NB4 (cell line): Measurements from ENCODE around the gene ROBO1.

Experiments
- POLR2A ChIP-seq: IDR thresholded peaks from 2 replicates; pipeline ENCODE4 v1.6.1; 2011; ENCODE audit warnings: mild to moderate bottlenecking; ENCODE audit not compliant: insufficient read length; ENCODE audit errors: extremely low read depth
- TF ChIP-seq, protein P1 (sequence below): IDR thresholded peaks from one replicate; pipeline ENCODE4 v1.5.1; 2012; ENCODE audit warnings: low read depth, low read length

DNA sequence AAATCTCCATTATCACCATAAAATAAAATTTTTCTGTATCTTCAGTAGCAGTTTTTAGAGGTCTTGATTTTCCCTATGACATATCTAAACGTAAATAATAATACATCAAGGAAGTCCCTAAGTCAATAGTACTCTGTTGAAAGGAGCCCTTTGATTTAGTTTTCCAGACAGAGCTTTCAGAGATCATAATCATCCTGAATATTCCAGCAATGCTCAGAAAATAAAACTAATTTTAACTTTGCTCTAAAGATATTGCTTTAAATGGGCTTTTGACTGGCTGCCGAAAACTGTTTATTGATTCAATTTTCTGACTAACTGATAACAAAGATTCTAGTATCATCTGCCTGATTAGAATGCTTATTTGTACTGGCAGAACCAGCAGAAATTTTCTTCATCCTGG lies 40.7 kb upstream of the ROBO1 start:
- no peak for TF ChIP-seq POLR2A
- TF ChIP-seq, protein P1, sequence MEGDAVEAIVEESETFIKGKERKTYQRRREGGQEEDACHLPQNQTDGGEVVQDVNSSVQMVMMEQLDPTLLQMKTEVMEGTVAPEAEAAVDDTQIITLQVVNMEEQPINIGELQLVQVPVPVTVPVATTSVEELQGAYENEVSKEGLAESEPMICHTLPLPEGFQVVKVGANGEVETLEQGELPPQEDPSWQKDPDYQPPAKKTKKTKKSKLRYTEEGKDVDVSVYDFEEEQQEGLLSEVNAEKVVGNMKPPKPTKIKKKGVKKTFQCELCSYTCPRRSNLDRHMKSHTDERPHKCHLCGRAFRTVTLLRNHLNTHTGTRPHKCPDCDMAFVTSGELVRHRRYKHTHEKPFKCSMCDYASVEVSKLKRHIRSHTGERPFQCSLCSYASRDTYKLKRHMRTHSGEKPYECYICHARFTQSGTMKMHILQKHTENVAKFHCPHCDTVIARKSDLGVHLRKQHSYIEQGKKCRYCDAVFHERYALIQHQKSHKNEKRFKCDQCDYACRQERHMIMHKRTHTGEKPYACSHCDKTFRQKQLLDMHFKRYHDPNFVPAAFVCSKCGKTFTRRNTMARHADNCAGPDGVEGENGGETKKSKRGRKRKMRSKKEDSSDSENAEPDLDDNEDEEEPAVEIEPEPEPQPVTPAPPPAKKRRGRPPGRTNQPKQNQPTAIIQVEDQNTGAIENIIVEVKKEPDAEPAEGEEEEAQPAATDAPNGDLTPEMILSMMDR: no peak
